HEK293 (cell line): Measurements from ENCODE around the gene KLHDC3.

Source experiments
- EGR2 ChIP-seq: fragments of 450-650 bp; formaldehyde crosslinking; IDR thresholded peaks from 2 replicates; pipeline ENCODE4 v1.5.1; 2016; ENCODE audit warnings: low read depth, missing biosample characterization, missing genetic modification characterization
- ELK4 ChIP-seq: IDR thresholded peaks from 2 replicates; pipeline ENCODE4 v1.6.1; 2011; ENCODE audit warnings: mild to moderate bottlenecking, low read depth, low read length, borderline replicate concordance
- GLIS1 ChIP-seq: fragments of 450-650 bp; formaldehyde crosslinking; IDR thresholded peaks from 2 replicates; pipeline ENCODE4 v1.5.1; 2016; ENCODE audit warnings: missing biosample characterization, missing genetic modification characterization
- GLIS2 ChIP-seq: fragments of 450-650 bp; formaldehyde crosslinking; IDR thresholded peaks from 2 replicates; pipeline ENCODE4 v1.5.1; 2016; ENCODE audit warnings: missing biosample characterization, missing genetic modification characterization
- HIC1 ChIP-seq: fragments of 450-650 bp; formaldehyde crosslinking; IDR thresholded peaks from 2 replicates; pipeline ENCODE4 v1.5.1; 2016; ENCODE audit warnings: missing biosample characterization, missing genetic modification characterization
- IKZF3 ChIP-seq: fragments of 450-650 bp; IDR thresholded peaks from 2 replicates; pipeline ENCODE4 v1.5.0; 2018; ENCODE audit warnings: missing biosample characterization, mild to moderate bottlenecking, missing genetic modification characterization, moderate library complexity
- INSM2 ChIP-seq: fragments of 450-650 bp; formaldehyde crosslinking; IDR thresholded peaks from 2 replicates; pipeline ENCODE4 v1.5.1; 2016; ENCODE audit warnings: missing biosample characterization, missing genetic modification characterization
- KLF16 ChIP-seq: fragments of 450-650 bp; formaldehyde crosslinking; IDR thresholded peaks from 2 replicates; pipeline ENCODE4 v1.5.1; 2017; ENCODE audit warnings: missing biosample characterization, missing genetic modification characterization
- PRDM10 ChIP-seq: fragments of 450-650 bp; formaldehyde crosslinking; IDR thresholded peaks from 2 replicates; pipeline ENCODE4 v1.5.1; 2016; ENCODE audit warnings: missing biosample characterization, missing genetic modification characterization
- SCRT1 ChIP-seq: fragments of 450-650 bp; formaldehyde crosslinking; IDR thresholded peaks from 2 replicates; pipeline ENCODE4 v1.5.1; 2016; ENCODE audit warnings: missing biosample characterization, missing genetic modification characterization, borderline replicate concordance
- SP3 ChIP-seq: fragments of 450-650 bp; formaldehyde crosslinking; IDR thresholded peaks from 2 replicates; pipeline ENCODE4 v1.5.1; 2016; ENCODE audit warnings: missing biosample characterization, missing genetic modification characterization
- YY1 ChIP-seq: fragments of 450-650 bp; formaldehyde crosslinking; IDR thresholded peaks from 2 replicates; pipeline ENCODE4 v1.5.1; 2018; ENCODE audit warnings: missing biosample characterization, missing genetic modification characterization
- ZBTB17 ChIP-seq: fragments of 450-650 bp; formaldehyde crosslinking; IDR thresholded peaks from 2 replicates; pipeline ENCODE4 v1.5.1; 2016; ENCODE audit warnings: missing biosample characterization, missing genetic modification characterization
- ZBTB26 ChIP-seq: fragments of 450-650 bp; formaldehyde crosslinking; optimal IDR thresholded peaks from 2 replicates; pipeline ENCODE3; 2016; ENCODE audit warnings: missing biosample characterization, mild to moderate bottlenecking, missing genetic modification characterization
- ZFHX2 ChIP-seq: fragments of 450-650 bp; formaldehyde crosslinking; conservative IDR thresholded peaks from 2 replicates; pipeline ENCODE4 v1.5.1; 2016; ENCODE audit warnings: missing biosample characterization, missing genetic modification characterization
- ZNF335 ChIP-seq: fragments of 450-650 bp; formaldehyde crosslinking; conservative IDR thresholded peaks from 2 replicates; pipeline ENCODE4 v1.5.1; 2016; ENCODE audit warnings: missing biosample characterization, missing genetic modification characterization
- ZNF398 ChIP-seq: fragments of 450-650 bp; formaldehyde crosslinking; IDR thresholded peaks from 2 replicates; pipeline ENCODE4 v1.5.1; 2017; ENCODE audit warnings: missing biosample characterization, missing genetic modification characterization
- ZNF48 ChIP-seq: fragments of 450-650 bp; formaldehyde crosslinking; IDR thresholded peaks from 2 replicates; pipeline ENCODE4 v1.5.1; 2016; ENCODE audit warnings: missing biosample characterization, missing genetic modification characterization
- ZNF501 ChIP-seq: fragments of 450-650 bp; formaldehyde crosslinking; IDR thresholded peaks from 2 replicates; pipeline ENCODE4 v1.5.1; 2016; ENCODE audit warnings: missing biosample characterization, missing genetic modification characterization
- ZNF658 ChIP-seq: fragments of 450-650 bp; formaldehyde crosslinking; IDR thresholded peaks from 2 replicates; pipeline ENCODE4; 2016; ENCODE audit warnings: missing biosample characterization, missing genetic modification characterization
- ZSCAN30 ChIP-seq: fragments of 450-650 bp; IDR thresholded peaks from 2 replicates; pipeline ENCODE4 v1.5.1; 2018; ENCODE audit warnings: missing biosample characterization, mild to moderate bottlenecking, missing genetic modification characterization, moderate library complexity
- ZXDB ChIP-seq: fragments of 450-650 bp; formaldehyde crosslinking; IDR thresholded peaks from 2 replicates; pipeline ENCODE4 v1.5.1; 2016; ENCODE audit warnings: missing biosample characterization, missing genetic modification characterization

KLHDC3 gene

GRCh38 chr6:42984001-42984923 lies 29.8 kb upstream of the KLHDC3 start, which contains the start of gene PPP2R5D (continued):
- TF ChIP-seq PRDM10 (peak; percentile 58; the same call in 1 of the 2 replicates), ZBTB17 (peak; percentile 45; the same call in 1 of the 2 replicates), SP3 (peak; percentile 74), HIC1 (tag by site-specific recombination) (peak; percentile 33; the same call in 1 of the 2 replicates), ZNF501 (tag by site-specific recombination) (0 out of 2 replicates have a peak, but pooled peaks have one; percentile 19), GLIS2 (tag by site-specific recombination) (peak; percentile 89), ZBTB26 (peak; percentile 50), ZSCAN30 (tag by site-specific recombination) (peak; percentile 48; the same call in 1 of the 2 replicates), ZXDB (peak; percentile 60), KLF16 (0 out of 2 replicates have a peak, but pooled peaks have one; percentile 32), ZNF398 (peak; percentile 91), ZNF48 (tag by site-specific recombination) (no peak), ZFHX2 (tag by site-specific recombination) (peak; percentile 82), INSM2 (tag by site-specific recombination) (no peak), SCRT1 (tag by site-specific recombination) (no peak), YY1 (tag by site-specific recombination) (0 out of 2 replicates have a peak, but pooled peaks have one; percentile 15), ZNF658 (no peak), IKZF3 (tag by site-specific recombination) (no peak), ELK4 (no peak), ZNF335 (peak; percentile 70), GLIS1 (peak; percentile 56), EGR2 (tag by site-specific recombination) (peak; percentile 53; the same call in 1 of the 2 replicates)
